Measurements from ENCODE around the gene SLC16A1.

The SLC16A1 gene

GRCh38 chr1:112881742-112882127, 74.3 kb downstream of the SLC16A1 start:
- no peak for DNase-seq (ENCODE audit: low read depth in 2 of 2)

DNA sequence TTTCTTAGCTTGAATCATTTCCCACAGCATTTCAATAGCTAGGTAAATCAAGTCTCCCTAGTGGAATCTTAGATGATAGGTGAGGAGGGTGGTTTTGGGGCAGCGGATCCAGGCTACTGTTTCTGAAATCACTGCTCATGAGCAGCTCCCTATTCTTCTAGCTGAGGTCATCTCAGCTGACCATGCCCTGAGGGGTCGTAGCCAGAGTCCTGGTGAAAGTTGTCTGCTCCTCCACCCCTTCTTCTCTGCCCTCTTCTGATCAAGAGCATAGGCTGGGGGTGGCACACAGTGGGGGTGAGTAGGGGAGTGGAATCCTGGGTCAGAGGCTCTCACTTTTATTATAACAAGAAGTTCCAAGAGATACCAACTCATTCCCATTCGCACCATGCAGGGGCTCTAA, 76.2 kb downstream of the SLC16A1 start:
- DNase-seq (ENCODE audit: low read depth in 2 of 2), result no peak

DNA sequence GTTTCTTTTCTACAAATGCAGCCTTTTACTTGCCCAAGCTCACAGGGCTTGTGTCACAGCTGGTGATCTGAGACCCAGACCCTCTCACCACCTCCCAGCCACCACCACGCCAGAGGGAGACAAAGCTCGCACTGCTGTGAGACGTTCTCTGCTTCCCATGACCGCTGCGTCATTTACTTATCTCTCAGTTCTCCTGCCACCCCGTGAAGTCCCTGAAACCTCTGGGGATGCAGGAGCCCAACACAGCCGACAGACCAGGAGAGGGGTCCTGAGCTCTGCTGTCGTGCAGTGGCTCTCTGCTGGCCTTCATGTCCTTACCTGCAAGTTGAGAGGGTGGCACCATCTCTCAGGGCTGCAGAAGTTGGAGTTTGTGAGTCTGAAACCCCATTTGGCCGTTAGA, 77.7 kb downstream of the SLC16A1 start:
- DNase-seq (ENCODE audit: low read depth in 2 of 2), result no peak

DNA sequence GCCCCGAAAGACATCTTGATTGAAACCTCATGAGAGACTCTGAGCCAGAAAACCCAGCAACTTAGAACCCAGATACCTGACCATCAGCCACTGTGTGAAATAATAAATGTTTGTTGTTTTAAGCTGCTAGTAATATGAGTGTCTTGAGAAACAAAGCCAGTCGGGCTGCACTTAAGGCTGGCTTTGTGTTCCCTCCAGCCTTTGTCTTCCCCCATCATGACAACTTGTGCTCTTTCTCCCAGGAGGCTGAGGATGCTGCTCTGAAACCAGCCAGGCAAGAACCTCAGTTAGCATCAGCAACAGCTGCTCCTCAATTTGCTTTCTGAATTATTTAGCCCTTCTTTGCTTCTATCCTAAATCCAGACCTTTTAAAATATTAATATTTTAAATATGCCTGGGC, 78.2 kb downstream of the SLC16A1 start:
- no peak for DNase-seq (ENCODE audit: low read depth in 2 of 2)

- no peak for DNase-seq (ENCODE audit: low read depth in 2 of 2)
Measured at GRCh38 chr1:112876315-112876714, 79.7 kb downstream of the SLC16A1 start.

GRCh38 chr1:112872551-112872962, 83.4 kb downstream of the SLC16A1 start:
- no peak for DNase-seq (ENCODE audit: low read depth in 2 of 2)

DNA sequence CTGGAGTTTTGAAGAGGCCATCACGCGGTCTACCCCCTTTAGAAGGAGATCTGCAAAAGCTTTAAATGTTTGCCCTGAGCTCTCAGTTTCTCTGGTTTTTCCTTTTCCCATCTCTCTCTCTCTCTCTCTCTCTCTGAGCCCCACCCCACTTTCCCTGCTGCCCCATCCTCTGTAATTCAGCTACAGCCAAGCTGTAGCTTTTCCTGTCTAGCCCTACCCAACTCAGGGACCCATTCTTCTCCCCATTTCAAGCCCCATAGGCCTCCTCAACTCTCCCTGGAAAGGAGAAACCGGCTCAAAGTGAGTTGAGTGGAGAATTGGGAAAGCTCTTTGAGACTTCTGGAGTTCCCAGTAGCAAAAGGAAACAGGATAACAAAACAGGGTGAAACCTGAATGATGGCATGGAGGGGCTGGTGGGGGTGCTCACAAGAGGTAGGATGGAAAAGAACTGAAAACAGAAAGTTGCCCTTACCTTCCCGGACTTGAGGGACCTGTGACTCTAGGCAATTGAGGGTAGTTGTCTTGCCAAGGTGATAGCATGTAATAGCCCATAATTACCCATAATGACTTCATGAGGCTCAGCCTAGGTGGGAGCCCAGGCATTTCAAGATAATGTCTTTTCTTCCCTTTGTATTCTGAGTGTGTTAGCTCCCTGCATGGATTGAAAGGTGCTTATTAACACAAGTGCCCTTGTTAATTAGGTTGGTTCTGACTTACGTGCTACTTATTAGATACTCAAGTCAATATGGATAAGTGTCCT, 84.9 kb downstream of the SLC16A1 start:
- DNase-seq (ENCODE audit: low read depth in 2 of 2), result no peak

DNA sequence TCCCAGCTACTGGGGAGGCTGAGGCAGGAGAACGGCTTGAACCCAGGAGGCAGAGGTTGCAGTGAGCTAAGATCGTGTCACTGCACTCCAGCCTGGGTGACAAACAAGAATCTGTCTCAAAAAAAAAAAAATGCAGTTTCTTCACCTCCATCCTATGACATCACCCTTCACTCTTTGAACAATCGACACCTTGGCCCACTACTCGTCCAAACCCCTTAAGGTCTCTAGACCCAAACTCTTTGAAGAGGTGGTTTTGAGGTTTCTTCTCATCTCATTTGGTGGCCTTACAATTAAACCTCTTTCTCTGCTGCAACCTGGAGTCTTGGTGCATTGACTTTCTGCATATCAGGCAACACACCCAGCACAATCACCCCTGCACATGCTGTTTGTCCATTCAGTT, 86.1 kb downstream of the SLC16A1 start:
- DNase-seq (ENCODE audit: low read depth in 2 of 2), result no peak

- no peak for DNase-seq (ENCODE audit: low read depth in 2 of 2)
Measured at GRCh38 chr1:112868191-112868590, 87.8 kb downstream of the SLC16A1 start.

DNA sequence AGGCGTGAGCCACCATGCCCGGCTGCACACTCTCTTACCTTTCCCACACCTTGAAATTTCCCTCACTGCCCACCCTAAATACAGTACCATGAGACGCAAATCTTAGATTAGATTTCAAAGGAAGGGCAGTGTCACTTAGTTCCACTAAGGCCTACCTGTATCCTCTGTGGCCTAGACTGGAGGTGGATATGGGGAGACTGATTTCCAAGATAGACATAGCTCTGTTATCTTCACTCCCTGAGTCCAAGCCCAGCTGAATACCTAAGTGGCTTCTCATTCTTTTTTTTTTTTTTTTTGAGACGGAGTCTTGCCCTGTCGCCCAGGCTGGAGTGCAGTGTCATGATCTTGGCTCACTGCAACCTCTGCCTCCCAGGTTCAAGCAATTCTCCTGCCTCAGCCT, 89.0 kb downstream of the SLC16A1 start:
- no peak for DNase-seq (ENCODE audit: low read depth in 2 of 2)

- peak; percentile 14 to 19 for DNase-seq (ENCODE audit: low read depth in 2 of 2)
Measured at GRCh38 chr1:112866151-112866550, 89.8 kb downstream of the SLC16A1 start.

GRCh38 chr1:112862753-112863426, 93.1 kb downstream of the SLC16A1 start:
- no peak for DNase-seq (ENCODE audit: low read depth in 2 of 2)

Measured in fibroblast of skin of left biceps (primary cell).